Endothelial cell of umbilical vein (primary cell): ENCODE data around the gene TNFRSF8.

Experiments
- CTCF ChIP-seq, 2 donors: IDR thresholded peaks; 1 replicate in 1 of 2; 2 replicates in 1 of 2; pipeline ENCODE4 v1.5.1; 2011; ENCODE audit warnings: low read length in 2 of 2, mild to moderate bottlenecking in 2 of 2, moderate library complexity in 2 of 2, control low read depth in 1 of 2, inconsistent platforms in 1 of 2, low read depth in 1 of 2; ENCODE audit not compliant: insufficient read depth in 1 of 2; ENCODE audit errors: extremely low read depth in 1 of 2
- EZH2 ChIP-seq: IDR thresholded peaks from 2 replicates; pipeline ENCODE4 v1.6.1; 2012; ENCODE audit warnings: borderline replicate concordance, low read depth, mild to moderate bottlenecking, moderate library complexity, low read length, inconsistent platforms; ENCODE audit not compliant: severe bottlenecking
- JUN ChIP-seq: IDR thresholded peaks from 2 replicates; pipeline ENCODE4 v1.6.1; 2011; ENCODE audit warnings: borderline replicate concordance, low read depth; ENCODE audit not compliant: insufficient read length, insufficient read depth
- MAX ChIP-seq: IDR thresholded peaks from 2 replicates; pipeline ENCODE4 v1.6.1; 2011; ENCODE audit not compliant: insufficient read depth, insufficient read length
- MYC ChIP-seq: IDR thresholded peaks from one replicate; pipeline ENCODE4 v1.6.1; 2011; ENCODE audit warnings: mild to moderate bottlenecking, low read depth, low read length
- POLR2A ChIP-seq: IDR thresholded peaks from 2 replicates; pipeline ENCODE4 v1.6.1; 2012; ENCODE audit warnings: low read depth, mild to moderate bottlenecking, control low read depth, low read length
- POLR2AphosphoS5 ChIP-seq: IDR thresholded peaks from 2 replicates; pipeline ENCODE4 v1.6.1; 2012; ENCODE audit warnings: low read depth, mild to moderate bottlenecking, control low read depth, low read length, moderate library complexity; ENCODE audit not compliant: insufficient read depth

GRCh38 chr1:12172042-12172851 is 109.1 kb downstream of the TNFRSF8 start:
- TF ChIP-seq CTCF (IDR thresholded peaks at IDR 0.05; ENCODE audit: extremely low read depth in 1 of 2, insufficient read depth in 1 of 2, low read depth in 1 of 2, low read length in 2 of 2) (no peak), POLR2AphosphoS5 (no peak), MAX (no peak), POLR2A (no peak), EZH2 (no peak), MYC (no peak), JUN (no peak)
